OCI-LY7 (cell line): ENCODE results near the gene PANK2. TPM values are rescaled to one million over a fixed set of nuclear protein-coding genes. Genes with fewer than 3 reads are reported as not detected.

Experiments used
- BruUV-seq: library from RNA; stranded (reverse); fragments of 400-500 nt; replicated peaks from 2 replicates; lab custom pipeline; 2021; lab: Mats Ljungman, UMichigan
- CTCF ChIA-PET: fragments of 300-600 bp; sonication (Branson Sonifier 250); formaldehyde crosslinking; loops from one replicate; lab custom pipeline; 2022; ENCODE audit warnings: antibody characterized with exemption; ENCODE audit not compliant: unreplicated experiment; lab: Charles Lee
- POLR2A ChIA-PET: fragments of 300-600 bp; sonication (Branson Sonifier 250); formaldehyde crosslinking; loops from one replicate; lab custom pipeline; 2022; ENCODE audit warnings: antibody characterized with exemption; lab: Charles Lee
- DNase-seq: peaks from one replicate; pipeline ENCODE4 v3.0.0-alpha.2; 2015; ENCODE audit warnings: low spot score
- H2AFZ ChIP-seq: fragments of 200-600 bp; sonication (generic), shearing (Covaris generic); 2 replicates; pipeline ENCODE4 v1.6.1; 2014; ENCODE audit warnings: mild to moderate bottlenecking, antibody characterized with exemption, low read length, moderate library complexity
- H3K27ac ChIP-seq: fragments of 200-600 bp; sonication (generic); 2 replicates; pipeline ENCODE4 v1.5.1; 2014; ENCODE audit warnings: mixed run types, low read depth, mild to moderate bottlenecking, moderate library complexity, low read length, inconsistent platforms; ENCODE audit not compliant: poor library complexity, severe bottlenecking
- H3K36me3 ChIP-seq: fragments of 200-600 bp; sonication (generic); 2 replicates; pipeline ENCODE4 v1.6.1; 2014; ENCODE audit warnings: mild to moderate bottlenecking, antibody characterized with exemption, low read length, moderate library complexity, mixed read lengths; ENCODE audit not compliant: insufficient read depth
- H3K4me1 ChIP-seq: fragments of 200-600 bp; sonication (generic); 2 replicates; pipeline ENCODE4 v1.5.1; 2014; ENCODE audit warnings: mild to moderate bottlenecking, low read length; ENCODE audit not compliant: insufficient read depth, poor library complexity, severe bottlenecking
- H3K4me2 ChIP-seq: fragments of 200-600 bp; sonication (generic); 2 replicates; pipeline ENCODE4 v1.6.1; 2014; ENCODE audit warnings: mild to moderate bottlenecking, low read length
- H3K4me3 ChIP-seq: fragments of 200-600 bp; sonication (generic); 2 replicates; pipeline ENCODE4 v1.5.1; 2014; ENCODE audit warnings: mild to moderate bottlenecking, low read depth, low read length; ENCODE audit not compliant: poor library complexity, severe bottlenecking
- H3K79me2 ChIP-seq: fragments of 200-600 bp; sonication (generic); 2 replicates; pipeline ENCODE4 v1.6.1; 2016; ENCODE audit warnings: low read depth, mild to moderate bottlenecking, low read length, moderate library complexity, mixed read lengths; ENCODE audit not compliant: insufficient read depth
- H3K9me2 ChIP-seq: fragments of 200-600 bp; sonication (generic); 2 replicates; pipeline ENCODE4 v1.6.1; 2016; ENCODE audit warnings: mild to moderate bottlenecking, low read length, mixed read lengths; ENCODE audit not compliant: insufficient read depth
- H3K9me3 ChIP-seq: fragments of 200-600 bp; sonication (generic); 2 replicates; pipeline ENCODE4 v1.6.1; 2014; ENCODE audit warnings: mild to moderate bottlenecking, mixed run types, low read length, mixed read lengths
- H4K20me1 ChIP-seq: fragments of 200-600 bp; sonication (generic); 2 replicates; pipeline ENCODE4 v1.6.1; 2014; ENCODE audit warnings: mild to moderate bottlenecking, antibody characterized with exemption, low read length, moderate library complexity, mixed read lengths; ENCODE audit not compliant: insufficient read depth
- EZH2phosphoT487 ChIP-seq: fragments of 200-600 bp; sonication (generic); IDR thresholded peaks from 2 replicates; pipeline ENCODE4 v1.6.1; 2018; ENCODE audit warnings: low read depth, borderline replicate concordance, mild to moderate bottlenecking, mixed run types, antibody characterized with exemption, low read length, moderate library complexity, mixed read lengths
- intact Hi-C: fragments of 100-400 bp; cut with micrococcal nuclease; formaldehyde crosslinking; loops from one replicate; pipeline ENCODE4 v1.10.0; 2022; ENCODE audit not compliant: unreplicated experiment
- total RNA-seq, 2 experiments: library from RNA; depleted of rRNA in 1 of 2; stranded (reverse); fragments of >200 nt in 1 of 2; shearing (Covaris generic) in 1 of 2; gene quantifications; 2 replicates each; pipeline ENCODE4 v1.2.3, GENCODE V29; 2014 to 2022
- TF ChIP-seq, protein P1 (sequence below): fragments of 200-600 bp; sonication (generic); conservative IDR thresholded peaks from 2 replicates; pipeline ENCODE4 v1.5.1; 2014; ENCODE audit warnings: mild to moderate bottlenecking, antibody characterized with exemption, low read length, moderate library complexity, mixed read lengths

The PANK2 gene
- total RNA-seq, 2 experiments from 2014 or later, result 40.9 to 66.6 TPM

GRCh38 chr20:3925113-3925695, 36.0 kb downstream of the PANK2 start:
- CTCF ChIA-PET, result no interaction called here
- intact Hi-C loops, result no loop called here
- H3K4me3 ChIP-seq, result no peak overlapping the region
- no peaks in the 10 kb centered on the region for H3K79me2 ChIP-seq
- H3K4me1 ChIP-seq, result peaks cover 15% of the 10 kb centered on the region
- no peak for DNase-seq
- H4K20me1 ChIP-seq, result 0 out of 2 replicates have a peak, but pooled peaks cover 5% of the 10 kb centered on the region
- BruUV-seq, result no TSS peak
- no peaks in the 10 kb centered on the region for H3K9me3 ChIP-seq
- H3K9me2 ChIP-seq, result no peaks in the 10 kb centered on the region
- POLR2A ChIA-PET, result interaction anchor here (1.9 kb wide), 1 partner anchor 32 kb away, joined by 4 read pairs; no protein-coding TSS in a partner anchor
- peaks cover 60% of the 10 kb centered on the region for H3K36me3 ChIP-seq
- no peak overlapping the region for H3K27ac ChIP-seq
- H2AFZ ChIP-seq, result no peak overlapping the region
- no peak overlapping the region for H3K4me2 ChIP-seq
- TF ChIP-seq EZH2phosphoT487, result no peak
- TF ChIP-seq, protein P1, sequence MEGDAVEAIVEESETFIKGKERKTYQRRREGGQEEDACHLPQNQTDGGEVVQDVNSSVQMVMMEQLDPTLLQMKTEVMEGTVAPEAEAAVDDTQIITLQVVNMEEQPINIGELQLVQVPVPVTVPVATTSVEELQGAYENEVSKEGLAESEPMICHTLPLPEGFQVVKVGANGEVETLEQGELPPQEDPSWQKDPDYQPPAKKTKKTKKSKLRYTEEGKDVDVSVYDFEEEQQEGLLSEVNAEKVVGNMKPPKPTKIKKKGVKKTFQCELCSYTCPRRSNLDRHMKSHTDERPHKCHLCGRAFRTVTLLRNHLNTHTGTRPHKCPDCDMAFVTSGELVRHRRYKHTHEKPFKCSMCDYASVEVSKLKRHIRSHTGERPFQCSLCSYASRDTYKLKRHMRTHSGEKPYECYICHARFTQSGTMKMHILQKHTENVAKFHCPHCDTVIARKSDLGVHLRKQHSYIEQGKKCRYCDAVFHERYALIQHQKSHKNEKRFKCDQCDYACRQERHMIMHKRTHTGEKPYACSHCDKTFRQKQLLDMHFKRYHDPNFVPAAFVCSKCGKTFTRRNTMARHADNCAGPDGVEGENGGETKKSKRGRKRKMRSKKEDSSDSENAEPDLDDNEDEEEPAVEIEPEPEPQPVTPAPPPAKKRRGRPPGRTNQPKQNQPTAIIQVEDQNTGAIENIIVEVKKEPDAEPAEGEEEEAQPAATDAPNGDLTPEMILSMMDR, result no peak

- Histone ChIP-seq H3K4me3 (no peak overlapping the region), H3K9me2 (no peaks in the 10 kb centered on the region), H3K27ac (no peak overlapping the region), H2AFZ (no peak overlapping the region), H3K36me3 (peaks cover 54% of the 10 kb centered on the region), H3K9me3 (no peaks in the 10 kb centered on the region), H3K4me1 (peaks cover 15% of the 10 kb centered on the region), H4K20me1 (0 out of 2 replicates have a peak, but pooled peaks cover 5% of the 10 kb centered on the region), H3K79me2 (no peaks in the 10 kb centered on the region), H3K4me2 (no peak overlapping the region)
- no peak for DNase-seq
- no peak for TF ChIP-seq EZH2phosphoT487
- TF ChIP-seq, protein P1, result no peak
- BruUV-seq, result no TSS peak
- CTCF ChIA-PET, result no interaction called here
- intact Hi-C loops, result no loop called here
- POLR2A ChIA-PET, result interaction anchor here (0.5 kb wide), 1 partner anchor 33 kb away, joined by 4 read pairs; no protein-coding TSS in a partner anchor
These were observed 36.9 kb downstream of the PANK2 start for GRCh38 chr20:3925899-3926638.
